Measurements from ENCODE around the gene HHIP.
A peak's percentile ranks its signal among the peaks of the same experiment; 100 is the strongest.
"Not testable (repeated sequence)": the region's sequence is repeated elsewhere in the genome, so short reads cannot be mapped to it uniquely, and the experiment has no call there.

Gene HHIP

GRCh38 chr4:144748814-144749555 lies 103.0 kb downstream of the HHIP start:
- DNase-seq (ENCODE audit: low spot score) = no peak

DNA sequence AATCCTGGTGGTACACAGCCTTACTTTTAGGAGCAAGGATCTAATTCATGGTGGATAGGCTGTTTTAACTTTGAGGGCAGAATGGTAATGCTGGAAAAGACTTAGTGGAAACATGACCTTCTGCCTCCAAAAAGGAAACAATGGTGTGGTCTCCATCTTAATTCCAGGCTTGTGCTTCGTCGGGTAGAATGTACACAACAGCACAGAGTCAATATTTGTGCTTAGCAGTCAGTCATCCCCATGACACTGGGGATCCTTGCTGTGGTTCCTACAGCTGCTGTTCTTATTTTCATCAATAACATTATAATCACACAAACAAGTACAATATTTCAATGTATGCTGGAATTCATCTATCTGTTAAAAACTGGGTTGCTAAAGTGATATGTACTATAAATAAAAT lies 104.4 kb downstream of the HHIP start:
- no peak for DNase-seq (ENCODE audit: low spot score)

DNA sequence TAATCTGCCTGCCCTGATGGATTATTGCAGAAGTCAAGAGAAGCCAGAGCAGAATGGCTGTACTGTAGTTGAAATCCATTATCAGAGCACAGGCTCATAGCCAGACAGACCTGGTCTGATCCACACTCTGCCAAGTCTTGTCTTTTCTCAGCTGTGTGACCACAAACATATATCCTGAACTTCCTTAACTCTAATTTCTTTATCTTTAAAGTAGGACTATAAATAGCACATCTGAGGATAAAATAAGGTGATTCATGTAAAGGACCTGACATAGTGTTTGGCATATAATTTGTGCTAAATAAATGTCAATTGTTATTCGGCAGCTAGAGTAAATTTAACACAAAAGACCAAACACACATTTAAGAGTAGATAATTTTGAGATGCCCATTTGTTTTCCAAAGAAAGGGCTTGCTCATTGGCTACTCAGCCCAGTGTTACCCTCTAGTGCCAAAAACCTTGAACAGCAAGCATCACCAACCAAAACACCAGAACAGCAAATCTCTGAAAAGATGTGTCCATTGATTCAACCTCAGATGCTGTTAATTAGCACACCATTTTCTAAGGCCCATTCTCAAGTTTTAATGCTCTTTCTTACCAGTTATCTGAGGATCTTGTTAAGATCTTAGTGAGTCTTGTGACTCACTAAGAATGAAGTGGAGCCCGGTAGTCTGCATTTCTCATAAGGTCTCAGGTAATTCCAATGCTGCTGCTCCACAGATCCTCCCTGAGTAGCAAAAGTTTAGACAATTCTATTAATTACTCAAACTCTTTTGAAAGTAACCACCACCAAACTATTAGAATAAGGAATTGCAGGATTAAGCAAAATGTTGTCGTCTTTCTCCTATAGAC lies 108.8 kb downstream of the HHIP start:
- DNase-seq (ENCODE audit: low spot score) = no peak

DNA sequence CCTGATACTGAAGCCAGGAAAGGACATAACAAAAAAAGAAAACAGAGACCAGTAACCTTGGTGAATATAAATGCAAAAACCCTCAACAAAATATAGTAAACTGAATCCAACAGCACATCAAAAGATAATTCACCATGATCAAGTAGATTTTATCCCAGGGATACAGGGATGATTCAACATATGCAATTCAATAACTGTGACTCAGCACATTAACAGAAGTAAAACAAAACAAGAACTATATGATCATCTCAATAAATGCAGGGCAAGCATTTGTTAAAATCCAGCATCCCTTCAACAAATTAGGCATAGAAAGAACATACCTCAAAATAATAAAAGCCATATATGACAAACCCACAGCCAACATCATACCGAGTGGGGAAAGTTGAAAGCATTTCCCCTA lies 112.0 kb downstream of the HHIP start:
- no peak for DNase-seq (ENCODE audit: low spot score)

GRCh38 chr4:144768809-144769208 lies 122.9 kb downstream of the HHIP start:
- DNase-seq (ENCODE audit: low spot score) = not testable (repeated sequence)

DNA sequence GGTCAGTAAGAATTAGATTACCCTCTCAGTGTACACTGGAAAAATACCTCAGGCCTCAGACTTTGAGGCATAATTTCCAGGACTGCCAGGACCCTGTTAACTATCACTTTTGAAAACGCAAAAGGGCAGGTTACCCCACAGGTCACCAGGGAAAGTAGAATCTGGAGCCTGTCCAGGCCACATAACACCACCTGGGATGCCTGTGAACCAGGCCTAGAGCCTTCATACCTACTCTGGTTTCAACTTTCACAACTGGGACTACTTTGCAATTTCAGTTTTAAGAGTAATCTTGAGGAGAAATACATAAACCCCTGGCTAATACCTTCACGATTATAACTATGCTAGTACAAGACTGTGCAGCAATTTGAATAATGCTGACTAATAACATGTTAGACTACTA lies 132.4 kb downstream of the HHIP start:
- DNase-seq (ENCODE audit: low spot score) = no peak

- no peak for DNase-seq (ENCODE audit: low spot score)
Measured at GRCh38 chr4:144782345-144782744, 136.4 kb downstream of the HHIP start.

- DNase-seq (ENCODE audit: low spot score) = no peak
Measured at GRCh38 chr4:144785961-144786360, 140.0 kb downstream of the HHIP start.

- peak; percentile 23 for DNase-seq (ENCODE audit: low spot score)
Measured at GRCh38 chr4:144787365-144788258, 141.7 kb downstream of the HHIP start.

DNA sequence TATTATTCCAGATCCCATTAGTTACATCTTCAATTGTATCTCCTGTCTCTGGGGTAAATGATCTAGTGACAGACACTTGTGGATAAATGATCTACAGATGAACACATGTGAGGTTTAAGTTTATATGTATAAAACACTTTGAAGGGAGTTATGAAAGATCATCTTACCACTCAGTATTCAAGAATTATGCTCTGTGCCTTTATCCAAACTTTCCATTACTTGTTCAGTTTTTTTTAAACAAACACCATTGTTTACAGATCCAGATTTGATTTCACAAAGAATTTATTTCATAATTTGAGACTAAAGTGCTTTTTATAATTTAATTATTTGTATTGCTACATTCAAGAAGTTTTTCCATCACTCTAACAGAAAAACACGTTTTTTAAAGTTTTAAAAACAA lies 142.5 kb downstream of the HHIP start:
- no peak for DNase-seq (ENCODE audit: low spot score)

DNA sequence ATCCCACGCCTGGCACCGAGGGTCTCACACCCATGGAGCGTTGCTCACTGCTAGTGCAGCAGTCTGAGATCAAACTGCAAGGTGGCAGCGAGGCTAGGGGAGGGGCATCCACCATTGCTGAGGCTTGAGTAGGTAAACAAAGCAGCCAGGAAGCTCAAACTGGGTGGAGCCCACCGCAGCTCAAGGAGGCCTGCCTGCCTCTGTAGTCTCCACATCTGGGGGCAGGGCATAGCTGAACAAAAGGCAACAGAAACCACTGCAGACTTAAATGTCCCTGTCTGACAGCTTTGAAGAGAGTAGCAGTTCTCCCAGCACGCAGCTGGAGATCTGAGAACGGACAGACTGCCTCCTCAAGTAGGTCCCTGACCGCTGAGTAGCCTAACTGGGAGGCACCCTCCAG lies 146.0 kb downstream of the HHIP start:
- DNase-seq (ENCODE audit: low spot score) = not testable (repeated sequence)

Data from SW480 (cell line).